K562 (cell line): Measurements from ENCODE around the gene PIBF1. TPM values are rescaled to one million over a fixed set of nuclear protein-coding genes. Genes with fewer than 3 reads are reported as not detected.
A peak's percentile ranks its signal among the peaks of the same experiment; 100 is the strongest.

Experiments used
- ATAC-seq: fragments of 200-7000 bp; cut with Tn5 transposase; 3 replicates; pipeline ENCODE4 v1.9.1; 2020; ENCODE audit warnings: moderate library complexity
- BruUV-seq: library from RNA; stranded (reverse); fragments of 400-500 nt; replicated peaks from 2 replicates; lab custom pipeline; 2021; lab: Mats Ljungman, UMichigan
- CTCF ChIA-PET: fragments of 300-600 bp; formaldehyde crosslinking; extraction: SDS; loops from one replicate; lab custom pipeline; 2021; ENCODE audit warnings: low intra/inter-chr PET ratio; lab: Yijun Ruan, JAX
- POLR2A ChIA-PET: fragments of 300-600, 350-650 bp; sonication (Branson Sonifier 250); formaldehyde crosslinking; extraction: SDS; loops from one replicate; lab custom pipeline; 2021; ENCODE audit warnings: antibody characterized with exemption, inconsistent platforms; lab: Yijun Ruan, JAX
- DNase-seq, 4 experiments: peaks; one replicate each; pipeline versions ENCODE4 v3.0.0 to v3.0.0-alpha.2; 2011 to 2018; ENCODE audit warnings: low spot score in 3 of 4, mixed read lengths in 3 of 4; ENCODE audit errors: extremely low read depth in 1 of 4
- FAIRE-seq: peaks from 2 replicates; lab custom pipeline; 2011; peaks lifted over from hg19 to GRCh38; lab: Jason Lieb, UNC
- H2AFZ ChIP-seq: 2 replicates; pipeline ENCODE4 v1.6.0; 2011; ENCODE audit warnings: low read depth, low read length, control low read depth, inconsistent platforms
- H3K27ac ChIP-seq: fragments of 200-600 bp; 3 replicates; pipeline ENCODE4 v1.8.0; 2011; ENCODE audit warnings: low read depth, mild to moderate bottlenecking, control low read depth, inconsistent platforms, low read length, moderate library complexity, mixed read lengths; ENCODE audit errors: extremely low read depth
- H3K27me3 ChIP-seq, 2 experiments: fragments of 300-600 bp in 1 of 2; 2 replicates in 1 of 2; 3 replicates in 1 of 2; pipeline versions ENCODE4 v1.6.0 to v1.8.0; 2011; ENCODE audit warnings: inconsistent platforms in 2 of 2, low read length in 2 of 2, mild to moderate bottlenecking in 1 of 2, mixed read lengths in 1 of 2, moderate library complexity in 1 of 2; ENCODE audit not compliant: control insufficient read depth in 2 of 2, insufficient read depth in 2 of 2
- H3K36me3 ChIP-seq: fragments of 300-600 bp; 3 replicates; pipeline ENCODE4 v1.8.0; 2011; ENCODE audit warnings: mild to moderate bottlenecking, low read length, inconsistent platforms; ENCODE audit not compliant: control insufficient read depth, insufficient read depth
- H3K4me1 ChIP-seq, 2 experiments: fragments of 200-600 bp in 1 of 2; replicated peaks in 1 of 2; 2 replicates in 1 of 2; 3 replicates in 1 of 2; pipeline versions ENCODE4 v1.5.1 to v1.8.0; 2011; ENCODE audit warnings: inconsistent platforms in 2 of 2, low read length in 2 of 2, mild to moderate bottlenecking in 1 of 2, mixed read lengths in 1 of 2, moderate library complexity in 1 of 2; ENCODE audit not compliant: control insufficient read depth in 2 of 2, insufficient read depth in 2 of 2
- H3K4me2 ChIP-seq: 2 replicates; pipeline ENCODE4 v1.6.1; 2011; ENCODE audit warnings: low read length, control low read depth, inconsistent platforms, mixed read lengths; ENCODE audit not compliant: insufficient read depth
- H3K4me3 ChIP-seq: fragments of 200-600 bp; sonication (generic), shearing (Covaris generic); 2 replicates; pipeline ENCODE4 v1.5.1; 2016; ENCODE audit warnings: control low read depth, inconsistent platforms
- H3K79me2 ChIP-seq: fragments of 200-600 bp; 3 replicates; pipeline ENCODE4 v1.8.0; 2011; ENCODE audit warnings: low read length, inconsistent platforms; ENCODE audit not compliant: control insufficient read depth, insufficient read depth
- H3K9ac ChIP-seq, 2 experiments: 2 replicates each; pipeline versions ENCODE4 v1.6.0 to v1.6.1; 2011; ENCODE audit warnings: low read depth in 2 of 2, low read length in 2 of 2, control low read depth in 1 of 2, inconsistent platforms in 1 of 2, mild to moderate bottlenecking in 1 of 2, mixed read lengths in 1 of 2; ENCODE audit not compliant: insufficient read depth in 1 of 2
- H3K9me1 ChIP-seq: one replicate; pipeline ENCODE4 v1.6.0; 2011; ENCODE audit warnings: inconsistent platforms, mild to moderate bottlenecking, low read length, moderate library complexity; ENCODE audit not compliant: control insufficient read depth, insufficient read depth
- H3K9me3 ChIP-seq: replicated peaks from 2 replicates; pipeline ENCODE4 v1.5.1; 2011; ENCODE audit warnings: low read depth, low read length, inconsistent platforms; ENCODE audit not compliant: control insufficient read depth, insufficient read depth
- H4K20me1 ChIP-seq: replicated peaks from 2 replicates; pipeline ENCODE4 v1.6.1; 2011; ENCODE audit warnings: low read length, inconsistent platforms, mixed read lengths; ENCODE audit not compliant: control insufficient read depth, insufficient read depth
- ATF3 ChIP-seq, 2 experiments: fragments of 450-650 bp in 1 of 2; sonication (generic) in 1 of 2; formaldehyde crosslinking in 1 of 2; IDR thresholded peaks in 1 of 2; conservative IDR thresholded peaks in 1 of 2; 2 replicates each; pipeline versions ENCODE4 v1.6.1 to v1.8.1; 2016 to 2023; ENCODE audit warnings: mild to moderate bottlenecking in 2 of 2, moderate library complexity in 2 of 2, inconsistent platforms in 1 of 2, missing genetic modification reagents in 1 of 2
- CBX8 ChIP-seq: fragments of 200-600 bp; sonication (generic); IDR thresholded peaks from 2 replicates; pipeline ENCODE4 v1.6.1; 2012; ENCODE audit warnings: borderline replicate concordance, mixed run types, low read depth, mild to moderate bottlenecking, moderate library complexity, mixed read lengths, low read length, control low read depth, inconsistent platforms; ENCODE audit not compliant: poor library complexity, severe bottlenecking; ENCODE audit errors: extremely low read depth
- SIRT6 ChIP-seq: IDR thresholded peaks from one replicate; pipeline ENCODE4 v1.6.1; 2012; ENCODE audit warnings: low read depth, mild to moderate bottlenecking, control low read depth, inconsistent platforms, low read length, moderate library complexity
- ZNF253 ChIP-seq: fragments of 250-450 bp; sonication (Bioruptor Pico); conservative IDR thresholded peaks from 2 replicates; pipeline ENCODE4 v1.6.1; 2021; ENCODE audit warnings: mild to moderate bottlenecking
- WGBS: fragments of 100-300 bp; shearing (Covaris generic); methylation state at CpG from one replicate; pipeline ENCODE4 v1.1.6; 2016; ENCODE audit warnings: low coverage, mixed read lengths; ENCODE audit not compliant: insufficient coverage; ENCODE audit errors: missing lambda C conversion rate; 5-methylcytosine and 5-hydroxymethylcytosine counted together
- in situ Hi-C: fragments of 300-500 bp; cut with MboI; formaldehyde crosslinking; loops from 4 replicates; pipeline ENCODE4 v1.15.0; 2018; ENCODE audit warnings: inconsistent platforms, mixed read lengths
- intact Hi-C: fragments of 100-400 bp; cut with micrococcal nuclease; formaldehyde crosslinking; loops from 2 replicates; pipeline ENCODE4 v1.14.2; 2022
- polyA plus RNA-seq, 8 experiments: library from polyadenylated mRNA; depleted of rRNA in 4 of 8; stranded (reverse) in 5 of 8; unstranded in 3 of 8; fragments of >200 nt; fragmentation: Nextera tagmentation in 2 of 8; fragmentation: Illumina TruSeq in 1 of 8; extraction: Ambion mirVana in 2 of 8; extraction: Trizol in 1 of 8; gene quantifications; 2 replicates each; pipeline versions ENCODE4 v1.2.1 to v1.2.3, GENCODE V29; 2011 to 2014; ENCODE audit warnings: inconsistent platforms in 1 of 8, missing spikeins in 1 of 8
- total RNA-seq, 7 experiments: library from RNA; depleted of rRNA in 6 of 7; stranded (reverse); fragments of >200 nt in 6 of 7; fragmentation: Illumina TruSeq in 2 of 7; extraction: Trizol in 2 of 7; gene quantifications; 2 replicates each; pipeline versions ENCODE4 v1.2.1 to v1.2.3, GENCODE V29; 2011 to 2021; ENCODE audit warnings: low replicate concordance in 1 of 7

The PIBF1 gene
- total and polyA plus RNA-seq, 9 of the 15 experiments (the other 6 are each of a cell fraction or from before 2014, with no cell fraction given): 9.1 to 28.8 (median 14.7) TPM

GRCh38 chr13:73018336-73018735 is 236.4 kb downstream of the PIBF1 start:
- no CpG with 5 or more reads among the region's 1 CpG for WGBS
- ChIA-PET CTCF (no interaction called here), POLR2A (no interaction called here)
- Histone ChIP-seq H4K20me1 (no peaks in the 10 kb centered on the region), H3K4me2 (no peak overlapping the region), H3K9me3 (no peaks in the 10 kb centered on the region), H3K79me2 (no peaks in the 10 kb centered on the region), H3K4me1 (no peaks in the 10 kb centered on the region), H3K36me3 (no peaks in the 10 kb centered on the region), H3K27me3 (no peaks in the 10 kb centered on the region), H3K9me1 (no peaks in the 10 kb centered on the region), H3K9ac (no peak overlapping the region), H3K4me3 (no peak overlapping the region), H3K27ac (no peak overlapping the region), H2AFZ (no peak overlapping the region)
- no peak for FAIRE-seq
- no TSS peak for BruUV-seq
- ATAC-seq: no peak
- in situ Hi-C loops (no loop called here), intact Hi-C loops (no loop called here)
- DNase-seq: no peak
- TF ChIP-seq CBX8 (no peak), ZNF253 (CRISPR knock-in tag) (no peak)

GRCh38 chr13:73025217-73026012 is 243.5 kb downstream of the PIBF1 start:
- no peak overlapping the region for H3K9ac ChIP-seq
- no peak overlapping the region for H3K4me2 ChIP-seq
- no peaks in the 10 kb centered on the region for H3K9me3 ChIP-seq
- H3K79me2 ChIP-seq: no peaks in the 10 kb centered on the region
- intact Hi-C loops: no loop called here
- BruUV-seq: no TSS peak
- no peaks in the 10 kb centered on the region for H3K27me3 ChIP-seq
- no peak overlapping the region for H2AFZ ChIP-seq
- H3K27ac ChIP-seq: no peak overlapping the region
- CTCF ChIA-PET: no interaction called here
- H3K4me3 ChIP-seq: no peak overlapping the region
- H4K20me1 ChIP-seq: no peaks in the 10 kb centered on the region
- 23% methylated on average over 5 of the region's 5 CpGs for WGBS
- TF ChIP-seq SIRT6 (no peak), ATF3 (IDR thresholded peaks at IDR 0.05) (peak; percentile 25; the same call in 1 of the 2 replicates), ATF3 (CRISPR knock-in tag; conservative IDR thresholded peaks at IDR 0.05) (no peak)
- ATAC-seq (no peak), DNase-seq (no peak), FAIRE-seq (no peak)
- no peaks in the 10 kb centered on the region for H3K36me3 ChIP-seq
- POLR2A ChIA-PET: no interaction called here
- in situ Hi-C loops: no loop called here
- H3K4me1 ChIP-seq: no peaks in the 10 kb centered on the region
- H3K9me1 ChIP-seq: no peaks in the 10 kb centered on the region
